ENCODE measurements around the gene AFG1L. TPM values are rescaled to one million over a fixed set of nuclear protein-coding genes. Genes with fewer than 3 reads are reported as not detected.
A peak's percentile ranks its signal among the peaks of the same experiment; 100 is the strongest.

Gene AFG1L
- total RNA-seq, 1 experiment from 2014 or later, result 7.1 TPM

DNA sequence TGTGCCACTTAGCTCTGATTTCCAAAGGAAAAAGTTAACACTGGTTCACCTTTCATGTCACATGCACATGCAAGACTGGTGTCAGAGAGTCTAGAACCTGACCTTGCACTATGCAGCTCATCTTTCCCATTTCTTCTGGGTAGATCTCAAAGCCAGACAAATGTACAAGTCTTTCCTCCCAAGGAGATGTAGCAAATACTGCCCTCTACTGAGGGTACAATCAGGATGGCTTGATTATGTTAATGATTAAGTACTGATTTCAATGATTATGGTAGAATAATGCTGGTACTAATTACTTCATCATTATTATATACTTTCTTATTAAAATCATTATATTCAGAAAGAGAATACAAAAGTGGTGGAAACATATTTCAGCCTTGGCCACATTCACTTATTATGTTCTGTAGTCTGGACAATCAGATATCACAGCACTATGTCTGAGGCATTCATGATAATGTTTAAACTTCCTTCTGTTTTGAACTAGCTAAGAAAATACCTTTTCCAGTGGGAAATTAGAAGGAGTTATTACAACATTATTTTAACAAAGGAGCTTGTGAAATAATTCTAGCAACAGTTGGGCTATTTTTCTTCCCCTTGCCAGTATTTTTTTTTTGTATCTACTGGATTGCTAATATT is 197.4 kb downstream of the AFG1L start:
- Mint-ChIP-seq H3K27me3 (ENCODE audit: unreplicated experiment) (no peaks in the 10 kb centered on the region), H3K9me3 (ENCODE audit: low read depth, unreplicated experiment) (no peaks in the 10 kb centered on the region), H3K4me3 (ENCODE audit: low read depth, unreplicated experiment) (no peak overlapping the region), H3K4me1 (ENCODE audit: low read depth, unreplicated experiment) (no peaks in the 10 kb centered on the region), H3K36me3 (ENCODE audit: insufficient read depth, unreplicated experiment) (no peaks in the 10 kb centered on the region), H3K27ac (ENCODE audit: unreplicated experiment) (no peak overlapping the region)
- peak; percentile 17 for DNase-seq
- intact Hi-C loops (cut with micrococcal nuclease; ENCODE audit: unreplicated experiment), result loop anchor here (1.0 to 10.0 kb wide), 3 partner anchors 237 to 379 kb away; no protein-coding TSS in a partner anchor
- TF ChIP-seq, protein P1, sequence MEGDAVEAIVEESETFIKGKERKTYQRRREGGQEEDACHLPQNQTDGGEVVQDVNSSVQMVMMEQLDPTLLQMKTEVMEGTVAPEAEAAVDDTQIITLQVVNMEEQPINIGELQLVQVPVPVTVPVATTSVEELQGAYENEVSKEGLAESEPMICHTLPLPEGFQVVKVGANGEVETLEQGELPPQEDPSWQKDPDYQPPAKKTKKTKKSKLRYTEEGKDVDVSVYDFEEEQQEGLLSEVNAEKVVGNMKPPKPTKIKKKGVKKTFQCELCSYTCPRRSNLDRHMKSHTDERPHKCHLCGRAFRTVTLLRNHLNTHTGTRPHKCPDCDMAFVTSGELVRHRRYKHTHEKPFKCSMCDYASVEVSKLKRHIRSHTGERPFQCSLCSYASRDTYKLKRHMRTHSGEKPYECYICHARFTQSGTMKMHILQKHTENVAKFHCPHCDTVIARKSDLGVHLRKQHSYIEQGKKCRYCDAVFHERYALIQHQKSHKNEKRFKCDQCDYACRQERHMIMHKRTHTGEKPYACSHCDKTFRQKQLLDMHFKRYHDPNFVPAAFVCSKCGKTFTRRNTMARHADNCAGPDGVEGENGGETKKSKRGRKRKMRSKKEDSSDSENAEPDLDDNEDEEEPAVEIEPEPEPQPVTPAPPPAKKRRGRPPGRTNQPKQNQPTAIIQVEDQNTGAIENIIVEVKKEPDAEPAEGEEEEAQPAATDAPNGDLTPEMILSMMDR (IDR thresholded peaks at IDR 0.05; ENCODE audit: unreplicated experiment), result no peak
- no TSS peak for BruUV-seq (replicated peaks)
- CTCF ChIA-PET, result interaction anchor here (0.6 to 1.9 kb wide), 13 partner anchors 66 to 403 kb away, joined by 3 to 11 read pairs (median 4); partner anchors contain the start of gene SNX3

DNA sequence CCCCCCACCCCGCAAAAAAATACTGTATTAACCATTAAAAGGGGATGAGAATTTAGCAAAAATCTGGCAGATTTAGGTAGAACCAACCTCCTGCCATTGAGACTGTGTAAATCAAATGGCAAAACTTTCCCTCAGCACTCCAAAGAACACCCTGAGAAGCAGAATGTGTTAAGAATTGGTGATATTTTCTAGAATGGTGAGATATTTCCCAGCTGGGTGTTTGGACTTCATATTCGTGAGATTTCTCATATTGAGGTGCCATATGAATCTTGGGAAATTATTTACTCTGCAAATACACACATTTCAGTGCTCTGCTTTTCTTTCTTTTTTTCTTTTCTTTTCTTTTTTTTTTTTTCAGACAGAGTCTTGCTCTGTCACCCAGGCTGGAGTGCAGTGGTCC is 199.6 kb downstream of the AFG1L start:
- TF ChIP-seq, protein P1 (IDR thresholded peaks at IDR 0.05; ENCODE audit: unreplicated experiment), result no peak
- H3K27ac Mint-ChIP-seq (ENCODE audit: unreplicated experiment), result no peak overlapping the region
- H3K27me3 Mint-ChIP-seq (ENCODE audit: unreplicated experiment), result no peaks in the 10 kb centered on the region
- H3K4me1 Mint-ChIP-seq (ENCODE audit: low read depth, unreplicated experiment), result no peaks in the 10 kb centered on the region
- no peak for DNase-seq
- no peak overlapping the region for H3K4me3 Mint-ChIP-seq (ENCODE audit: low read depth, unreplicated experiment)
- CTCF ChIA-PET, result interaction anchor here (0.7 kb wide), 1 partner anchor 32 kb away, joined by 4 read pairs; no protein-coding TSS in a partner anchor
- intact Hi-C loops (cut with micrococcal nuclease; ENCODE audit: unreplicated experiment), result loop anchor here (10.0 kb wide), 2 partner anchors 240 to 320 kb away; no protein-coding TSS in a partner anchor
- H3K36me3 Mint-ChIP-seq (ENCODE audit: insufficient read depth, unreplicated experiment), result no peaks in the 10 kb centered on the region
- no TSS peak for BruUV-seq (replicated peaks)
- H3K9me3 Mint-ChIP-seq (ENCODE audit: low read depth, unreplicated experiment), result no peaks in the 10 kb centered on the region

DNA sequence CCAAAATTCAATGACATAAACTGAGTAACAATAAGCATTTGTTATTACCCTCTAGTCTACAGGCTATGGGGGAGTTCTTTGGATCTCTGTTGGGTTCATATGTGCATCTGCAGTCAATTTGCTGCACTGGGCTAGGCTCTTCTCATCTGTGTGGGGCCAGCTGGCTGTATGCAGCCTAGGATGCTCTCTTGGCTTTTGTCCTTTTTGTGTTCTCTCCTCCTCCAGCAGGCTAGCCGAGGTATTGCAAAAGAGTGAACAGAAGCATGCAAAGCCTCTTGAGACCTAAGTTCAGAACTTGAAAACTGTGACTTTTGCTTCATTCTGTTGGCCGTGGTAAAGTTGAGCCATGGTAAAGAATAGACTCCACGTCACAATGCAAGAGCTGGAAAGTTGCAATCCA is 203.0 kb downstream of the AFG1L start:
- TF ChIP-seq, protein P1 (IDR thresholded peaks at IDR 0.05; ENCODE audit: unreplicated experiment), result peak; percentile 41
- Mint-ChIP-seq H3K27ac (ENCODE audit: unreplicated experiment) (no peak overlapping the region), H3K9me3 (ENCODE audit: low read depth, unreplicated experiment) (no peaks in the 10 kb centered on the region), H3K27me3 (ENCODE audit: unreplicated experiment) (no peaks in the 10 kb centered on the region), H3K4me3 (ENCODE audit: low read depth, unreplicated experiment) (no peak overlapping the region), H3K36me3 (ENCODE audit: insufficient read depth, unreplicated experiment) (no peaks in the 10 kb centered on the region), H3K4me1 (ENCODE audit: low read depth, unreplicated experiment) (no peaks in the 10 kb centered on the region)
- intact Hi-C loops (cut with micrococcal nuclease; ENCODE audit: unreplicated experiment), result loop anchor here (10.0 kb wide), 2 partner anchors 243 to 323 kb away; no protein-coding TSS in a partner anchor
- CTCF ChIA-PET, result no interaction called here
- BruUV-seq (replicated peaks), result no TSS peak
- peak; percentile 39 for DNase-seq

DNA sequence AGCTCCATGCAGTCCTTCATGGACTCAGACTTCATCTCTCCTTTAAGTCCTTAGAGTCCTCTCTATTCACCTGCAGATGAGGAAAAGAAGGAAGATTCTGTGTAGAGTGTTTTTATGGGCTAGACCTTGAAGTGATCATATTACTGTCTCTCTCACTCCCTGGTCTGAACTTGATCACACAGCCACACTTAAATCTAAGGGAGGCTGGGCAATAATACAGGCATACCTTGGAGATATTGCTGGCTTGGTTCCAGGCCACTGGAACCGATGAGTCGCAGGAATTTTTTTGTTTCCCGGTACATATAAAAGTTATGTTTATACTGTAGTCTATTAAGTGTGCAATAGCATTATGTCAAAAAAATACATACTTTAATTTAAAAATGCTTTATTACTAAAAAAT is 206.7 kb downstream of the AFG1L start:
- DNase-seq, result no peak
- H3K27ac Mint-ChIP-seq (ENCODE audit: unreplicated experiment), result no peak overlapping the region
- intact Hi-C loops (cut with micrococcal nuclease; ENCODE audit: unreplicated experiment), result no loop called here
- no peaks in the 10 kb centered on the region for H3K9me3 Mint-ChIP-seq (ENCODE audit: low read depth, unreplicated experiment)
- H3K4me3 Mint-ChIP-seq (ENCODE audit: low read depth, unreplicated experiment), result no peak overlapping the region
- CTCF ChIA-PET, result no interaction called here
- BruUV-seq (replicated peaks), result no TSS peak
- H3K27me3 Mint-ChIP-seq (ENCODE audit: unreplicated experiment), result no peaks in the 10 kb centered on the region
- TF ChIP-seq, protein P1 (IDR thresholded peaks at IDR 0.05; ENCODE audit: unreplicated experiment), result no peak
- no peaks in the 10 kb centered on the region for H3K4me1 Mint-ChIP-seq (ENCODE audit: low read depth, unreplicated experiment)
- no peaks in the 10 kb centered on the region for H3K36me3 Mint-ChIP-seq (ENCODE audit: insufficient read depth, unreplicated experiment)

Data from Calu3 (cell line).